ENCODE data around the gene KLK7.

DNA sequence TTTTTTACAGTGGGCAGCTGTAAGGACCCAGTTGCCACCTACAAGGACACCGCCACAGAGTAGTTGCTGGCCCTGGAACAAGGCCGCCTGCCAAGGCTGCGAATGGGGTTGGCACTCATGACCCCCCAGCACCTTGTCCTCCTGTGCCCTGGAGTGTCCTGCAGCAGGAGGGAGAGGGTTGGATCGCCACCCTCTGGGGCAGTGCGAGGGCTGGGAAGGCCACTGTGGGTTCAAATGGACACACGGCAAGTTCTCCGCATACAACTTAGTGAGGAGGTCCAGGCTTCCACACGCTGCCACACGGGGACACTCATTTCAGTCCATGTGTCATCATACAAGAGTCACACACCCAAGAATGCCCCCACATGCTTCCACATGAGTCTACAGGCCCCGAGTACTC is 16.7 kb upstream of the KLK7 start:
- TF ChIP-seq, protein P1, sequence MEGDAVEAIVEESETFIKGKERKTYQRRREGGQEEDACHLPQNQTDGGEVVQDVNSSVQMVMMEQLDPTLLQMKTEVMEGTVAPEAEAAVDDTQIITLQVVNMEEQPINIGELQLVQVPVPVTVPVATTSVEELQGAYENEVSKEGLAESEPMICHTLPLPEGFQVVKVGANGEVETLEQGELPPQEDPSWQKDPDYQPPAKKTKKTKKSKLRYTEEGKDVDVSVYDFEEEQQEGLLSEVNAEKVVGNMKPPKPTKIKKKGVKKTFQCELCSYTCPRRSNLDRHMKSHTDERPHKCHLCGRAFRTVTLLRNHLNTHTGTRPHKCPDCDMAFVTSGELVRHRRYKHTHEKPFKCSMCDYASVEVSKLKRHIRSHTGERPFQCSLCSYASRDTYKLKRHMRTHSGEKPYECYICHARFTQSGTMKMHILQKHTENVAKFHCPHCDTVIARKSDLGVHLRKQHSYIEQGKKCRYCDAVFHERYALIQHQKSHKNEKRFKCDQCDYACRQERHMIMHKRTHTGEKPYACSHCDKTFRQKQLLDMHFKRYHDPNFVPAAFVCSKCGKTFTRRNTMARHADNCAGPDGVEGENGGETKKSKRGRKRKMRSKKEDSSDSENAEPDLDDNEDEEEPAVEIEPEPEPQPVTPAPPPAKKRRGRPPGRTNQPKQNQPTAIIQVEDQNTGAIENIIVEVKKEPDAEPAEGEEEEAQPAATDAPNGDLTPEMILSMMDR (IDR thresholded peaks at IDR 0.05): no peak
- TF ChIP-seq POLR2A (IDR thresholded peaks at IDR 0.05): no peak

All from esophagus squamous epithelium (tissue), 4 donors.